DMS153 treated with DMSO at 0.1 percent for 48 hours (cell line): ENCODE results near the gene ASCC1.
"Not testable (repeated sequence)": the region's sequence is repeated elsewhere in the genome, so short reads cannot be mapped to it uniquely, and the experiment has no call there.

Experiments used
- DNase-seq: peaks from one replicate; lab custom pipeline; 2025; ENCODE audit not compliant: unreplicated experiment; lab: John Stamatoyannopoulos, UW

ASCC1 gene

DNA sequence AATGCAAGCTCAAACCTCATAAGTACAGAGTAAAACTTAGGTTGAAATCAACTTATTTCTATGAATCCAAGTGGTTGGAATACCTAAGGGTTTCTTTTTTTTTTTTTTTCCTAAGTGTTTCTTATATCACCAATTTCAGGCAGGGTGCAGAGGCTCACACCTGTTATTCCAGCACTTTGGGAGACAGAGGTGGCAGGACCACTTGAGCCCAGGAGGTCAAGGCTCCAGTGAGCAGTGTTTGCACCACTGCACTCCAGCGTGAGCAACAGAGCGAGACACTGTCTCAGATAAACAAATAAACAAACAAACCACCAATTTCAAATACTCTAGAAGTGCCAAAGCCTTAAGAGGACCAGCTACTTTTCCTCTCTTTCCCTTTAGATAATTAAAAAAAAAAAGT is 88.5 kb downstream of the ASCC1 start:
- no peak for DNase-seq

DNA sequence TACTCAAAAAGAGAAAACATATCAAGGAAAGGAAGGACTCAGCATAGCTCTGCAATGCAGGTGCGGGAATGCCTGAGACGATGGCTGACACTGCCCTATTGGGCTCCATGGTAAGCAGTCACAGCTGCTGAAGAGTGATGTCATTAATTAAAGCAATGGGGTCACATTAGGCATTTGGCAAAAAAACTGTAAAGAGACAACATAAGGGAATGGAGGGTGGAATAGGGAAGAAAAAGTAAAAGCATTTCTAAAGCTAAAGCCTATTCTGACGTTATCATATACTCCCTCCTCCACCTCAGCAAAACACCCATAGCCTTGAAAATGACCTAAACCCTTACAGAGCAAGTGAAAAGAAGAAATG is 89.2 kb downstream of the ASCC1 start:
- DNase-seq, result no peak

GRCh38 chr10:72126184-72126871 is 89.7 kb downstream of the ASCC1 start:
- DNase-seq, result no peak

DNA sequence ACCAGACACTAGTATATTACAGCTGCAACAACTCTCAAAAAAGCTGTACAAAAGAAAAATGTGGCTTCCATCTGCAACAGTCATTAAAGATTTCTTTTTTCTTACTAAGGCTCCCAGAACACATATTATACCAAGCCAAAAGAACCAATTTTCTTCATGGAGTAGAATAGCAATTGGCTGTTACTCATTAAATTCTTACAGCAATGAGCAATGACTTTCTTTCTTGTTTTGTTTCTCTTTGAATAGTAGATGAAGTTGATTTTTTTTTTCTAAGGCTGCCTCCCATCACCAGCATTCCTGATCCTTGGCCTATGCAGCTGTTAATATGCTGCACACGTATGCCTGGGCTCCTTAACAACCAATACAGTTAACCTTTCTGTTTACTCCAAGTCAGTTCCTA is 91.1 kb downstream of the ASCC1 start:
- no peak for DNase-seq

- no peak for DNase-seq
Measured at GRCh38 chr10:72124381-72124780, 91.7 kb downstream of the ASCC1 start.

- no peak for DNase-seq
Measured at GRCh38 chr10:72123616-72124015, 92.5 kb downstream of the ASCC1 start.

DNA sequence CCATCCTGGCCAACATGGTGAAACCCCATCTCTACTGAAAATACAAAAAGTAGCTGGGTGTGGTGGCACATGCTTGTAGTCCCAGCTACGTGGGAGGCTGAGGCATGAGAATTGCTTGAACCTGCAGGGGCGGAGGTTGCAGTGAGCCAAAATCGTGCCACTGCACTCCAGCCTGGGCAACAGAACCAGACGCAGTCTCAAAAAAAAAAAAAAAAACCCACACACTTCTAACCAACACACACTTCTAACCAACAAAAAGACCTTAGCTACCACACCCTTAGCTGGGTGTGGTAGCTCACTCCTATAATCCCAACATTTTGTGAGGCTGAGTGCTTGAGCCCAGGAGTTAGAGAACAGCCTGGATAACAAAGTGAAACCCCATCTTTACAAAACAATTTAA is 93.9 kb downstream of the ASCC1 start:
- no peak for DNase-seq

DNA sequence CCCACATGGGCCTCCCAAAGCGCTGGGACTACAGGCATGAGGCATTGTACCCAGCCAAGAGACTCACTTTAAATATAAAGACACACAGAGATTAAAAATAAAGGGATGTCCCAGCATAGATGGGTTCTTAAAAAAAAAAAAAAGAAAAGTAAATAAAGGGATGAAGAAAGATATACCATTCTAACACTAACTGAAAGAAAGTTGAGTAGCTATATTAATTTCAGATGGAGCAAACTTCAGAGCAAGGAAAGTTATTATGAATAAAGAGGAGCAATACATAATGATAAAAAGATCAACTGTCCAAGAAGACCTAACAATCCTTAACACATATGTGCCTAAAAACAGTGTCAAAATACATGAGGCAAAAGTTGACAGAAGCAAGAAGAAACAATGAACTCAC is 94.7 kb downstream of the ASCC1 start:
- DNase-seq, result no peak

- DNase-seq, result no peak
Measured at GRCh38 chr10:72116372-72116771, 99.7 kb downstream of the ASCC1 start.

DNA sequence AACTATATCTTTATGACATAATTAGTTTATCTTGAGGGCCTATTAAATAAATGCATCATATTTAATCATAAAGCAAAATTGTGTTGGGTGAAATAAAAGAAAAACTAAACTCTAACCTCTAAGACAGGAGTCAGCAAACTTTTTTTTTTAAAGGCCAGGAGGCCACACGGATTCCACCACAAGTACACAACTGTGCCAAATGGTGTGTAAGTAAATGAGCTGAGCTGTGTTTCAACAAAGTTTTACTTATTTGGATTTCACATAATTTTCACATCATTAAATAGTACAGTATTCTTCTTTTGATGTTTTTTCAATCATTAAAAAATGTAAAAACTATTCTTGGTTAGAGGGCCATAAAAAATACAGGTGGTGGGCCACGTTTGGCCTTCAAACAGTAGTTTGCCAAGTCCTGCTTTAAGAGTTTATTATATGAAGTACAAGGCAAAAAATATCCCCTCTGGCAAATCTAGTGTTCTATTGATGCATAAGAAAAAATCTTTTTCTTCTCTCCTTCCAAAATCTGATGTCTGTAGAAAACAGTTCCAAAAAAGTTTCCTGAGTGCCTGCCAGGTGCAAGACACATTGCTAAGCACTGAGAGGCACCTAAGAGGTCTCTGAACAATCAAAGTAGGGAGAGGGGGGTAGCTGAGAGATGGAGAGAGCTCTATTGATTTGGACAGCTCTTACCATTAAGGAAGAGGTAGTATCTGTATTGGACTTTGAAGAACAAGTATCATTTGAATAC is 101.2 kb downstream of the ASCC1 start:
- no peak for DNase-seq

GRCh38 chr10:72110673-72111401 is 105.2 kb downstream of the ASCC1 start:
- no peak for DNase-seq

DNA sequence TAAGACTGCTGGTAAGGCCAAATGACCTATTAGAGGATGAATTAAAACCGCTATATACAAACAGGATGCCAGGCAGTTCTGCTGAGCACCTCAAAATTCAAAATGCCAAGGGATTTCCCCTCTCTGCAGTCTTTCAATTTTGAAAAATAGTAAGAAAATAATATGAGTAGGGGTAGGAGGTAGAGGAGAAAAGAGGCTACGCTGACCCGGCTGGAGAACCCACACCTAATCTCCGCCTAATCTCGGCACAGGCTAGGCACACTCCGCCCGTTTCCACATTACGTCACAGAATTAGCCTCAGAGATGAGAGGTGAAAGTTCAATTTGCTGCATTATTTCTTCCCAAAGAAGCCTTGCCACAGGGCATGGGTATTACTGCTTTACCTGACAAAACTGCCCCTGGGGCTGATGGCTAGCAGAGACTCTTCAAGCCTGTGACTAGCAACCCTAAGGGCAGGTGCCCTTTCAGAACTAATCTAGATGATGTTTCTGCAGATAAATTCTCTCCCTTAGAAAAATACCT is 106.4 kb downstream of the ASCC1 start:
- DNase-seq, result no peak

- no peak for DNase-seq
Measured at GRCh38 chr10:72108830-72109635, 107.0 kb downstream of the ASCC1 start.

- not testable (repeated sequence) for DNase-seq
Measured at GRCh38 chr10:72108004-72108370, 108.1 kb downstream of the ASCC1 start.

- DNase-seq, result no peak
Measured at GRCh38 chr10:72107325-72108003, 108.6 kb downstream of the ASCC1 start.

GRCh38 chr10:72106896-72107295 is 109.2 kb downstream of the ASCC1 start:
- no peak for DNase-seq

GRCh38 chr10:72106154-72106849 is 109.8 kb downstream of the ASCC1 start:
- DNase-seq, result no peak

GRCh38 chr10:72105710-72106109 is 110.4 kb downstream of the ASCC1 start:
- no peak for DNase-seq

GRCh38 chr10:72105098-72105475 is 111.0 kb downstream of the ASCC1 start:
- no peak for DNase-seq

GRCh38 chr10:72104472-72105097 is 111.5 kb downstream of the ASCC1 start:
- DNase-seq, result no peak
